ENCODE results near the gene RBMS1. TPM values are rescaled to one million over a fixed set of nuclear protein-coding genes. Genes with fewer than 3 reads are reported as not detected.

Gene RBMS1
- total RNA-seq, 3 donors from 2014 or later, result 81.3 to 96.2 (median 92.1) TPM

DNA sequence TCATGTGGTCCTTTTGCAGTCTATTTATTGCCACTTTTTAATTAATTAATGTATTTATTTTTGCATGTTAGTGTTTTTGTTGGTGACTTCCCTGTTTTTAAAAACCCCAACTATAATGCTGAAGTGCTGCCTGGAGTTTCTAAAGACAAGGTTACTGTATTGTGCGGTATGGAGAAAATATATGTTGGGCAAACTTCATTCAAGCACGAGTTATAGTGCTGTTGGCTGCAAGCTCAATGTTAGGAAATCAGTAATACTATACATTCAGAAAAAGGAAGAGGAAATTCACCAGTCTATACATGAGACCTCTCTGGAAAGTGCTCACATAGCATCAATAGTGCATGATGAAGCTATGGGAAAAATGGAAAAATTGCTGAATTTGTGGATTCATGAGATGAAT is 15.4 kb upstream of the RBMS1 start:
- DNase-seq (ENCODE audit: low spot score in 2 of 2), result no peak
- intact Hi-C loops (cut with DNase I; ENCODE audit: low total_unique reads), result no loop called here
- H3K4me1 ChIP-seq, result no peaks in the 10 kb centered on the region
- H3K27ac ChIP-seq, result no peak overlapping the region
- no peaks in the 10 kb centered on the region for H3K9me3 ChIP-seq
- H3K27me3 ChIP-seq, result no peaks in the 10 kb centered on the region
- H3K36me3 ChIP-seq, result no peaks in the 10 kb centered on the region
- TF ChIP-seq POLR2AphosphoS5 (IDR thresholded peaks at IDR 0.05) (no peak), POLR2A (IDR thresholded peaks at IDR 0.05) (no peak)
- TF ChIP-seq, protein P1, sequence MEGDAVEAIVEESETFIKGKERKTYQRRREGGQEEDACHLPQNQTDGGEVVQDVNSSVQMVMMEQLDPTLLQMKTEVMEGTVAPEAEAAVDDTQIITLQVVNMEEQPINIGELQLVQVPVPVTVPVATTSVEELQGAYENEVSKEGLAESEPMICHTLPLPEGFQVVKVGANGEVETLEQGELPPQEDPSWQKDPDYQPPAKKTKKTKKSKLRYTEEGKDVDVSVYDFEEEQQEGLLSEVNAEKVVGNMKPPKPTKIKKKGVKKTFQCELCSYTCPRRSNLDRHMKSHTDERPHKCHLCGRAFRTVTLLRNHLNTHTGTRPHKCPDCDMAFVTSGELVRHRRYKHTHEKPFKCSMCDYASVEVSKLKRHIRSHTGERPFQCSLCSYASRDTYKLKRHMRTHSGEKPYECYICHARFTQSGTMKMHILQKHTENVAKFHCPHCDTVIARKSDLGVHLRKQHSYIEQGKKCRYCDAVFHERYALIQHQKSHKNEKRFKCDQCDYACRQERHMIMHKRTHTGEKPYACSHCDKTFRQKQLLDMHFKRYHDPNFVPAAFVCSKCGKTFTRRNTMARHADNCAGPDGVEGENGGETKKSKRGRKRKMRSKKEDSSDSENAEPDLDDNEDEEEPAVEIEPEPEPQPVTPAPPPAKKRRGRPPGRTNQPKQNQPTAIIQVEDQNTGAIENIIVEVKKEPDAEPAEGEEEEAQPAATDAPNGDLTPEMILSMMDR (IDR thresholded peaks at IDR 0.05), result no peak
- no peak overlapping the region for H3K4me3 ChIP-seq

DNA sequence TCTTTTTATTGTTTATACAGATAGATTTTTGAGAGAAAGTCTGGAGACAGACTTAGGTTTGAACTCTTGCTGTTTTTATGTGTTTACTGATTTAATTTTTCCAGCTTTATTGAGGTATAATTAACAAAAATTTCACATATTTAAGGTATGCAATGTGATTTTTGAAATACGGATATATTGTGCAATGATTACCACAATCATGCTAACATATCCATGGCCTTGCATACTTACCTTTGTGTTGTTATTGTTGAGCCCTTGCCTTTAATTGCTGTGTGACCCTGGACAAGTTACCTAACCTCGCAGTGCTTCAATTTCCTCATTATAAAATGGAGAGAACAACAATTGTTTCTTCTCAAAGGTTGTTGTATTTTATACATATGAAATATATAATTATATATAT is 13.9 kb upstream of the RBMS1 start:
- Histone ChIP-seq H3K9me3 (no peaks in the 10 kb centered on the region), H3K27ac (no peak overlapping the region), H3K4me1 (no peaks in the 10 kb centered on the region), H3K36me3 (no peaks in the 10 kb centered on the region), H3K4me3 (no peak overlapping the region), H3K27me3 (no peaks in the 10 kb centered on the region)
- TF ChIP-seq, protein P1 (IDR thresholded peaks at IDR 0.05), result no peak
- no peak for DNase-seq (ENCODE audit: low spot score in 2 of 2)
- intact Hi-C loops (cut with DNase I; ENCODE audit: low total_unique reads), result no loop called here

DNA sequence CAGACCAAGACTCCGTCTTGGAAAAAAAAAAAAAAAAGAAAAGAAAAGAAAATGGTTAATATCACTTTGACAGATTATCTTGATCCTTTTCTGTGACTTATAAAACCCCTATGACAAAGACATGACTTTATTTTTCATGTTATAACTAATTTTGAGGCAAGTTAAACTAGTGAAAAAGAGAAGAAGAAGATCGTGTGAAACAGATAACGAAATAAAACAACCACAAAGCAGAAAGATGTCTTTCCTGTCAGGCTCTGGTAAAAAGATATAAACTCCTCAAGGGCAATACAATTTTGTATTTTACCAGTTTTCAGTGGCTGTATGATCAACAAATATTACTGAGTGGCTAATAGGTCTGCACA is 13.4 kb upstream of the RBMS1 start:
- no peaks in the 10 kb centered on the region for H3K27me3 ChIP-seq
- no peaks in the 10 kb centered on the region for H3K9me3 ChIP-seq
- no peak overlapping the region for H3K4me3 ChIP-seq
- TF ChIP-seq POLR2A (IDR thresholded peaks at IDR 0.05), result no peak
- TF ChIP-seq POLR2AphosphoS5 (IDR thresholded peaks at IDR 0.05), result no peak
- TF ChIP-seq, protein P1 (IDR thresholded peaks at IDR 0.05), result no peak
- no peaks in the 10 kb centered on the region for H3K4me1 ChIP-seq
- no peak for DNase-seq (ENCODE audit: low spot score in 2 of 2)
- no peaks in the 10 kb centered on the region for H3K36me3 ChIP-seq
- no peak overlapping the region for H3K27ac ChIP-seq
- intact Hi-C loops (cut with DNase I; ENCODE audit: low total_unique reads), result no loop called here

DNA sequence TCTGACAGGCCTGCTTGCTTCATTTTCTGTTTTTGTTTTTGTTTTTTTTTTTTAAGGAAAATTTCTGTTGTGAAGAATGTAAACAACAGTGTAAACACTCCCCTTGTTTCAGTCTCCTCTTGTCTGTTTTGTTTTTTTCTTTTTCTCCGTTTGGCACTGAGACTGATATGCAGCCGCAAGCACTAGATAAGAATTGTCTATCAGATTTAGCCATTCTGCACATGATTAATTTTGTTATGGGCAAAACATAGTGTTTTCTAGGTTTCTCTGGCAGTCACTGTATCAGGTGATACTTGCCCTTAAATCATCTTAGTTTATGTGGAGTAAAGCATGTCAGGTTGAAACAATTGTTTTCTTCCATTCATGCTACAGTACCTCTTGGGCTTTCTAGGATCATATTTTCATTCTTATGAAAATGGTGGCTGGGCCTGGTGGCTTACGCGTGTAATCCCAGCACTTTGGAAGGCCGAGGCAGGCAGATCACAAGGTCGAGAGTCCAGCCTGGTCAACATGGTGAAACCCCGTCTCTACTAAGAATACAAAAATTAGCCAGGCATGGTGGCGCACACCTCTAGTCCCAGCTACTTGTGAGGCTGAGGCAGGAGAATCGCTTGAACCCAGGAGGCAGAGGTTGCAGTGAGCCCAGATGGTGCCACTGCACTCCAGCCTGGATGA is 12.9 kb upstream of the RBMS1 start:
- TF ChIP-seq POLR2AphosphoS5 (IDR thresholded peaks at IDR 0.05), result no peak
- no peak for TF ChIP-seq POLR2A (IDR thresholded peaks at IDR 0.05)
- TF ChIP-seq, protein P1 (IDR thresholded peaks at IDR 0.05), result no peak
- intact Hi-C loops (cut with DNase I; ENCODE audit: low total_unique reads), result no loop called here
- H3K4me3 ChIP-seq, result no peak overlapping the region

DNA sequence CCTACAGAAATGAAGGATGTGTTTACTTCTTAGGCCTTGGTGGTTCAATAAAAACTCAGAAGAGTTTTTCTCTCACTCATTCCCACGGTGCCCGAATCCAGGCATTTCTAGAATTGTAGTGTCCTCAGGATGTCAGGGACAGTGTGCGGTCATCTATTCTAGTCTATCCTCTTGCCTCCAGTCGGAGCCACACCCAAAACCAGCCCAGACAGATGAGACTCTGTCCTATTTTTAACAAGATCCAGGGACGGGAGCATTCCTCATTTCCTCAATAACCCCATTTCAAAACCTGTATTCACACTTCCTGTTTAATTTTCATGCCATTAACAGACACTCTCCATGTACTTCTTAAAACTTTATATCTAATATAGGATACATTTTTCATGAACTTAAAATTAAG is 11.6 kb upstream of the RBMS1 start:
- Histone ChIP-seq H3K27me3 (no peaks in the 10 kb centered on the region), H3K27ac (no peak overlapping the region), H3K4me3 (no peak overlapping the region), H3K4me1 (no peaks in the 10 kb centered on the region), H3K9me3 (no peaks in the 10 kb centered on the region), H3K36me3 (no peaks in the 10 kb centered on the region)
- TF ChIP-seq, protein P1 (IDR thresholded peaks at IDR 0.05), result no peak
- TF ChIP-seq POLR2AphosphoS5 (IDR thresholded peaks at IDR 0.05), result no peak
- no peak for TF ChIP-seq POLR2A (IDR thresholded peaks at IDR 0.05)
- no peak for DNase-seq (ENCODE audit: low spot score in 2 of 2)
- intact Hi-C loops (cut with DNase I; ENCODE audit: low total_unique reads), result no loop called here

More for the DNA sequence above, 12.9 kb upstream of the RBMS1 start:
- Histone ChIP-seq H3K27ac (no peak overlapping the region), H3K36me3 (no peaks in the 10 kb centered on the region), H3K4me1 (no peaks in the 10 kb centered on the region), H3K27me3 (no peaks in the 10 kb centered on the region), H3K9me3 (no peaks in the 10 kb centered on the region)
- DNase-seq (ENCODE audit: low spot score in 2 of 2), result no peak

Data from breast epithelium (tissue), 4 donors.